Measurements from ENCODE around the gene DMAC2. TPM values are rescaled to one million over a fixed set of nuclear protein-coding genes. Genes with fewer than 3 reads are reported as not detected.

Gene DMAC2
- total and polyA plus RNA-seq, 2 experiments from 2014 or later = 77.2 to 86.5 TPM

DNA sequence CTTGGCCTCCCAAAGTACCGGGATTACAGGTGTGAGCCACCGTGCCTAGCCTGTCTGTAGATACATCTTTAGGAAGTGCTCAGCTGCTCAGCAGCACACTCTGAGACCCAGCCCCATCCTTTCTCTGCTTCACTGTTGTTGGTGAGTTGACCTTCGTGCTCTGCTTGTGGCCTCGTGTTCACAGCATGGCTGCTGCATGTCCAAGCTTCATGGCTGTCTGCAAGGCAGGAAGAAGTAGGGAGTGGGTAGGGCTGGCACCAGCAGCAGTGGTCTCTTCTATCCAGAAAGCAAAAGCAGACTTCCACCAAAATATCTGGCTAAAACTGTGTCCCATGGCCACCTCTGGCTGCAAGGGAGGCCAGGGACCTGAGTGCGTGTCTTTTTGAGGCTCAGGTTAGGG, 26.8 kb downstream of the DMAC2 start (continued):
- TF ChIP-seq, protein P1, sequence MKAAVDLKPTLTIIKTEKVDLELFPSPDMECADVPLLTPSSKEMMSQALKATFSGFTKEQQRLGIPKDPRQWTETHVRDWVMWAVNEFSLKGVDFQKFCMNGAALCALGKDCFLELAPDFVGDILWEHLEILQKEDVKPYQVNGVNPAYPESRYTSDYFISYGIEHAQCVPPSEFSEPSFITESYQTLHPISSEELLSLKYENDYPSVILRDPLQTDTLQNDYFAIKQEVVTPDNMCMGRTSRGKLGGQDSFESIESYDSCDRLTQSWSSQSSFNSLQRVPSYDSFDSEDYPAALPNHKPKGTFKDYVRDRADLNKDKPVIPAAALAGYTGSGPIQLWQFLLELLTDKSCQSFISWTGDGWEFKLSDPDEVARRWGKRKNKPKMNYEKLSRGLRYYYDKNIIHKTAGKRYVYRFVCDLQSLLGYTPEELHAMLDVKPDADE (IDR thresholded peaks at IDR 0.05) = no peak

DNA sequence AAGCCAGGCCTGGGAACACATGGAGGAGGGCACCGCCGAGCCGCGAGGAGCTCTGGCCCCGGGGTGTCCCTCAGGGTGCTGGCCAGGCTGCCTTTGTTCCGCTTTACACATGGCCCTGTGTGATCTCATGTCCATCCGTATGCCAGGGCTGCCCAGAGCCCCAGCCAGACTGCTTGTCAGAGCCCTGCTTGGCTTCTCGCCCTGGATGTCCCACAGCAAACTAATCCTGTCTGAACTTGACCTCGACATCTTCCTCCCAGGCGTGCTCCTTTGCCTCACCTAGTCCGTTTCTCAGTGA, 27.8 kb downstream of the DMAC2 start:
- no peak overlapping the region for H3K27ac ChIP-seq (ENCODE audit: low read depth)
- H3K4me3 ChIP-seq = no peak overlapping the region
- peaks cover 7% of the 10 kb centered on the region; the same call in 1 of the 2 replicates for H3F3A ChIP-seq (replicated peaks; ENCODE audit: low read depth)
- Mint-ChIP-seq H3K27ac (no peak overlapping the region), H3K36me3 (ENCODE audit: low read depth) (peaks cover 8% of the 10 kb centered on the region; the same call in 2 of the 3 replicates), H3K9me3 (no peaks in the 10 kb centered on the region), H3K4me1 (peaks cover 7% of the 10 kb centered on the region), H3K27me3 (ENCODE audit: insufficient read depth, low read depth, poor library complexity) (peaks cover 10% of the 10 kb centered on the region), H3K4me3 (no peak overlapping the region)
- no peaks in the 10 kb centered on the region for H3K27me3 ChIP-seq (ENCODE audit: insufficient read depth)
- no peaks in the 10 kb centered on the region for H3K9me2 ChIP-seq (ENCODE audit: insufficient read depth)
- H3K36me3 ChIP-seq (ENCODE audit: insufficient read depth) = no peaks in the 10 kb centered on the region
- no peaks in the 10 kb centered on the region for H4K20me1 ChIP-seq (replicated peaks; ENCODE audit: insufficient read depth)
- no peak overlapping the region for H2AFZ ChIP-seq
- TF ChIP-seq POLR2AphosphoS5 (IDR thresholded peaks at IDR 0.05; ENCODE audit: low read depth) (no peak), JUNB (IDR thresholded peaks at IDR 0.05; ENCODE audit: unreplicated experiment) (no peak), EZH2phosphoT487 (IDR thresholded peaks at IDR 0.05; ENCODE audit: unreplicated experiment) (no peak), CREB1 (CRISPR knock-in tag; IDR thresholded peaks at IDR 0.05; ENCODE audit: low read depth) (no peak), EZH2 (IDR thresholded peaks at IDR 0.05; ENCODE audit: low read depth, unreplicated experiment) (no peak), STAT1 (IDR thresholded peaks at IDR 0.05; ENCODE audit: unreplicated experiment) (no peak), ZNF331 (CRISPR knock-in tag; IDR thresholded peaks at IDR 0.05; ENCODE audit: low read depth) (no peak), ZNF114 (CRISPR knock-in tag; IDR thresholded peaks at IDR 0.05) (no peak), NANOG (IDR thresholded peaks at IDR 0.05; ENCODE audit: borderline replicate concordance) (no peak)
- TF ChIP-seq, protein P1 (IDR thresholded peaks at IDR 0.05) = no peak
- TF ChIP-seq, protein P2, sequence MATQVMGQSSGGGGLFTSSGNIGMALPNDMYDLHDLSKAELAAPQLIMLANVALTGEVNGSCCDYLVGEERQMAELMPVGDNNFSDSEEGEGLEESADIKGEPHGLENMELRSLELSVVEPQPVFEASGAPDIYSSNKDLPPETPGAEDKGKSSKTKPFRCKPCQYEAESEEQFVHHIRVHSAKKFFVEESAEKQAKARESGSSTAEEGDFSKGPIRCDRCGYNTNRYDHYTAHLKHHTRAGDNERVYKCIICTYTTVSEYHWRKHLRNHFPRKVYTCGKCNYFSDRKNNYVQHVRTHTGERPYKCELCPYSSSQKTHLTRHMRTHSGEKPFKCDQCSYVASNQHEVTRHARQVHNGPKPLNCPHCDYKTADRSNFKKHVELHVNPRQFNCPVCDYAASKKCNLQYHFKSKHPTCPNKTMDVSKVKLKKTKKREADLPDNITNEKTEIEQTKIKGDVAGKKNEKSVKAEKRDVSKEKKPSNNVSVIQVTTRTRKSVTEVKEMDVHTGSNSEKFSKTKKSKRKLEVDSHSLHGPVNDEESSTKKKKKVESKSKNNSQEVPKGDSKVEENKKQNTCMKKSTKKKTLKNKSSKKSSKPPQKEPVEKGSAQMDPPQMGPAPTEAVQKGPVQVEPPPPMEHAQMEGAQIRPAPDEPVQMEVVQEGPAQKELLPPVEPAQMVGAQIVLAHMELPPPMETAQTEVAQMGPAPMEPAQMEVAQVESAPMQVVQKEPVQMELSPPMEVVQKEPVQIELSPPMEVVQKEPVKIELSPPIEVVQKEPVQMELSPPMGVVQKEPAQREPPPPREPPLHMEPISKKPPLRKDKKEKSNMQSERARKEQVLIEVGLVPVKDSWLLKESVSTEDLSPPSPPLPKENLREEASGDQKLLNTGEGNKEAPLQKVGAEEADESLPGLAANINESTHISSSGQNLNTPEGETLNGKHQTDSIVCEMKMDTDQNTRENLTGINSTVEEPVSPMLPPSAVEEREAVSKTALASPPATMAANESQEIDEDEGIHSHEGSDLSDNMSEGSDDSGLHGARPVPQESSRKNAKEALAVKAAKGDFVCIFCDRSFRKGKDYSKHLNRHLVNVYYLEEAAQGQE (IDR thresholded peaks at IDR 0.05; ENCODE audit: unreplicated experiment) = no peak
- TF ChIP-seq, protein P3, sequence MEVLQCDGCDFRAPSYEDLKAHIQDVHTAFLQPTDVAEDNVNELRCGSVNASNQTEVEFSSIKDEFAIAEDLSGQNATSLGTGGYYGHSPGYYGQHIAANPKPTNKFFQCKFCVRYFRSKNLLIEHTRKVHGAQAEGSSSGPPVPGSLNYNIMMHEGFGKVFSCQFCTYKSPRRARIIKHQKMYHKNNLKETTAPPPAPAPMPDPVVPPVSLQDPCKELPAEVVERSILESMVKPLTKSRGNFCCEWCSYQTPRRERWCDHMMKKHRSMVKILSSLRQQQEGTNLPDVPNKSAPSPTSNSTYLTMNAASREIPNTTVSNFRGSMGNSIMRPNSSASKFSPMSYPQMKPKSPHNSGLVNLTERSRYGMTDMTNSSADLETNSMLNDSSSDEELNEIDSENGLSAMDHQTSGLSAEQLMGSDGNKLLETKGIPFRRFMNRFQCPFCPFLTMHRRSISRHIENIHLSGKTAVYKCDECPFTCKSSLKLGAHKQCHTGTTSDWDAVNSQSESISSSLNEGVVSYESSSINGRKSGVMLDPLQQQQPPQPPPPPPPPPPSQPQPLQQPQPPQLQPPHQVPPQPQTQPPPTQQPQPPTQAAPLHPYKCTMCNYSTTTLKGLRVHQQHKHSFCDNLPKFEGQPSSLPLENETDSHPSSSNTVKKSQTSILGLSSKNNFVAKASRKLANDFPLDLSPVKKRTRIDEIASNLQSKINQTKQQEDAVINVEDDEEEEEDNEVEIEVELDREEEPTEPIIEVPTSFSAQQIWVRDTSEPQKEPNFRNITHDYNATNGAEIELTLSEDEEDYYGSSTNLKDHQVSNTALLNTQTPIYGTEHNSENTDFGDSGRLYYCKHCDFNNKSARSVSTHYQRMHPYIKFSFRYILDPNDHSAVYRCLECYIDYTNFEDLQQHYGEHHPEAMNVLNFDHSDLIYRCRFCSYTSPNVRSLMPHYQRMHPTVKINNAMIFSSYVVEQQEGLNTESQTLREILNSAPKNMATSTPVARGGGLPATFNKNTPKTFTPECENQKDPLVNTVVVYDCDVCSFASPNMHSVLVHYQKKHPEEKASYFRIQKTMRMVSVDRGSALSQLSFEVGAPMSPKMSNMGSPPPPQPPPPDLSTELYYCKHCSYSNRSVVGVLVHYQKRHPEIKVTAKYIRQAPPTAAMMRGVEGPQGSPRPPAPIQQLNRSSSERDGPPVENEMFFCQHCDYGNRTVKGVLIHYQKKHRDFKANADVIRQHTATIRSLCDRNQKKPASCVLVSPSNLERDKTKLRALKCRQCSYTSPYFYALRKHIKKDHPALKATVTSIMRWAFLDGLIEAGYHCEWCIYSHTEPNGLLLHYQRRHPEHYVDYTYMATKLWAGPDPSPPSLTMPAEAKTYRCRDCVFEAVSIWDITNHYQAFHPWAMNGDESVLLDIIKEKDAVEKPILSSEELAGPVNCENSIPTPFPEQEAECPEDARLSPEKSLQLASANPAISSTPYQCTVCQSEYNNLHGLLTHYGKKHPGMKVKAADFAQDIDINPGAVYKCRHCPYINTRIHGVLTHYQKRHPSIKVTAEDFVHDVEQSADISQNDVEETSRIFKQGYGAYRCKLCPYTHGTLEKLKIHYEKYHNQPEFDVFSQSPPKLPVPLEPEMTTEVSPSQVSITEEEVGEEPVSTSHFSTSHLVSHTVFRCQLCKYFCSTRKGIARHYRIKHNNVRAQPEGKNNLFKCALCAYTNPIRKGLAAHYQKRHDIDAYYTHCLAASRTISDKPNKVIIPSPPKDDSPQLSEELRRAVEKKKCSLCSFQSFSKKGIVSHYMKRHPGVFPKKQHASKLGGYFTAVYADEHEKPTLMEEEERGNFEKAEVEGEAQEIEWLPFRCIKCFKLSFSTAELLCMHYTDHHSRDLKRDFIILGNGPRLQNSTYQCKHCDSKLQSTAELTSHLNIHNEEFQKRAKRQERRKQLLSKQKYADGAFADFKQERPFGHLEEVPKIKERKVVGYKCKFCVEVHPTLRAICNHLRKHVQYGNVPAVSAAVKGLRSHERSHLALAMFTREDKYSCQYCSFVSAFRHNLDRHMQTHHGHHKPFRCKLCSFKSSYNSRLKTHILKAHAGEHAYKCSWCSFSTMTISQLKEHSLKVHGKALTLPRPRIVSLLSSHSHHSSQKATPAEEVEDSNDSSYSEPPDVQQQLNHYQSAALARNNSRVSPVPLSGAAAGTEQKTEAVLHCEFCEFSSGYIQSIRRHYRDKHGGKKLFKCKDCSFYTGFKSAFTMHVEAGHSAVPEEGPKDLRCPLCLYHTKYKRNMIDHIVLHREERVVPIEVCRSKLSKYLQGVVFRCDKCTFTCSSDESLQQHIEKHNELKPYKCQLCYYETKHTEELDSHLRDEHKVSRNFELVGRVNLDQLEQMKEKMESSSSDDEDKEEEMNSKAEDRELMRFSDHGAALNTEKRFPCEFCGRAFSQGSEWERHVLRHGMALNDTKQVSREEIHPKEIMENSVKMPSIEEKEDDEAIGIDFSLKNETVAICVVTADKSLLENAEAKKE (CRISPR knock-in tag; IDR thresholded peaks at IDR 0.05) = no peak
- TF ChIP-seq, protein P4, sequence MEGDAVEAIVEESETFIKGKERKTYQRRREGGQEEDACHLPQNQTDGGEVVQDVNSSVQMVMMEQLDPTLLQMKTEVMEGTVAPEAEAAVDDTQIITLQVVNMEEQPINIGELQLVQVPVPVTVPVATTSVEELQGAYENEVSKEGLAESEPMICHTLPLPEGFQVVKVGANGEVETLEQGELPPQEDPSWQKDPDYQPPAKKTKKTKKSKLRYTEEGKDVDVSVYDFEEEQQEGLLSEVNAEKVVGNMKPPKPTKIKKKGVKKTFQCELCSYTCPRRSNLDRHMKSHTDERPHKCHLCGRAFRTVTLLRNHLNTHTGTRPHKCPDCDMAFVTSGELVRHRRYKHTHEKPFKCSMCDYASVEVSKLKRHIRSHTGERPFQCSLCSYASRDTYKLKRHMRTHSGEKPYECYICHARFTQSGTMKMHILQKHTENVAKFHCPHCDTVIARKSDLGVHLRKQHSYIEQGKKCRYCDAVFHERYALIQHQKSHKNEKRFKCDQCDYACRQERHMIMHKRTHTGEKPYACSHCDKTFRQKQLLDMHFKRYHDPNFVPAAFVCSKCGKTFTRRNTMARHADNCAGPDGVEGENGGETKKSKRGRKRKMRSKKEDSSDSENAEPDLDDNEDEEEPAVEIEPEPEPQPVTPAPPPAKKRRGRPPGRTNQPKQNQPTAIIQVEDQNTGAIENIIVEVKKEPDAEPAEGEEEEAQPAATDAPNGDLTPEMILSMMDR (conservative IDR thresholded peaks at IDR 0.05; ENCODE audit: low read depth in 2 of 2) = no peak
- H3K4me2 ChIP-seq = no peak overlapping the region
- H3K4me1 ChIP-seq (ENCODE audit: insufficient read depth) = no peaks in the 10 kb centered on the region
- no peak for DNase-seq (ENCODE audit: low spot score)
- ATAC-seq = no peak
- no peaks in the 10 kb centered on the region for H3K79me2 ChIP-seq (replicated peaks; ENCODE audit: insufficient read depth)
